Right cardiac atrium (tissue), 5 donors: ENCODE data around the gene COMMD10. TPM values are rescaled to one million over a fixed set of nuclear protein-coding genes. Genes with fewer than 3 reads are reported as not detected.

ENCODE experiments used
- ATAC-seq, 2 donors: fragments of 200-7000 bp; cut with Tn5 transposase; one replicate each; pipeline versions ENCODE4 v1.8.0 to v1.9.1; 2020; ENCODE audit warnings: moderate library complexity in 2 of 2, mild to moderate bottlenecking in 1 of 2
- DNase-seq, 3 donors: peaks; one replicate each; pipeline ENCODE4 v3.0.0-alpha.2; 2020
- H3K27ac ChIP-seq: one replicate; pipeline ENCODE4 v1.5.1; 2013; ENCODE audit warnings: mild to moderate bottlenecking, low read length, control low read depth, moderate library complexity
- H3K27me3 ChIP-seq: one replicate; pipeline ENCODE4 v1.6.1; 2013; ENCODE audit not compliant: control insufficient read depth, insufficient read depth
- H3K4me1 ChIP-seq: one replicate; pipeline ENCODE4 v1.6.1; 2013; ENCODE audit warnings: low read length; ENCODE audit not compliant: control insufficient read depth, insufficient read depth
- H3K4me3 ChIP-seq: one replicate; pipeline ENCODE4 v1.5.1; 2013; ENCODE audit warnings: low read length, control low read depth
- H3K9me3 ChIP-seq: one replicate; pipeline ENCODE4 v1.6.1; 2013; ENCODE audit warnings: low read length; ENCODE audit not compliant: control insufficient read depth
- WGBS: extraction: QIAGEN DNeasy Blood & Tissue Kit; methylation state at CpG from one replicate; pipeline ENCODE4 v1.1.7; 2013; 5-methylcytosine and 5-hydroxymethylcytosine counted together
- intact Hi-C, 4 donors: fragments of 100-400 bp; cut with DNase I; formaldehyde crosslinking; loops; one replicate each; pipeline versions ENCODE4 v1.11.0 to v1.14.0; 2022 to 2023
- polyA plus RNA-seq: library from polyadenylated mRNA; stranded (reverse); fragments of 200-250 nt; gene quantifications from one replicate; pipeline ENCODE4 v1.2.3, GENCODE V29; 2013
- total RNA-seq, 4 donors: library from RNA; stranded (reverse); fragmentation: NEBNext Ultra II Directional; extraction: Animal tissue kit (Norgen Biotek cat#: 25700); gene quantifications; one replicate each; pipeline ENCODE4 v1.2.1, GENCODE V29; 2021
- donor health status: healthy with polysubstance abuse.
- donor health status: DM: no; HTN: yes; CAD: no.
- donor health status: DM: no; HTN: no; CAD: no.
- donor health status: DM: no; HTN: yes; CAD: no; lungs with severe emphysema.
- donor health status: DM: yes; HTN: yes; CAD: no.

COMMD10 gene
- total and polyA plus RNA-seq, 5 donors: 30.3 to 42.5 (median 36.6) TPM

GRCh38 chr5:116212225-116212624 lies 127.4 kb downstream of the COMMD10 start:
- ATAC-seq (no peak), DNase-seq (no peak)
- H3K27ac ChIP-seq: no peak overlapping the region
- intact Hi-C loops: no loop called here
- H3K27me3 ChIP-seq: no peaks in the 10 kb centered on the region
- no peaks in the 10 kb centered on the region for H3K4me1 ChIP-seq
- H3K9me3 ChIP-seq: no peaks in the 10 kb centered on the region
- H3K4me3 ChIP-seq: no peak overlapping the region

- peak in 1 of 3 donors; percentile 10 for DNase-seq
- no peak for ATAC-seq
- no peaks in the 10 kb centered on the region for H3K9me3 ChIP-seq
- H3K4me3 ChIP-seq: no peak overlapping the region
- WGBS: over 99% methylated on average over 5 of the region's 5 CpGs
- no peaks in the 10 kb centered on the region for H3K4me1 ChIP-seq
- intact Hi-C loops: no loop called here
- no peaks in the 10 kb centered on the region for H3K27me3 ChIP-seq
- H3K27ac ChIP-seq: no peak overlapping the region
Observed at GRCh38 chr5:116216246-116216645, 131.4 kb downstream of the COMMD10 start.

- no peak for DNase-seq
- no peaks in the 10 kb centered on the region for H3K4me1 ChIP-seq
- intact Hi-C loops: no loop called here
- ATAC-seq: no peak
- no peak overlapping the region for H3K27ac ChIP-seq
- H3K9me3 ChIP-seq: no peaks in the 10 kb centered on the region
- no peaks in the 10 kb centered on the region for H3K27me3 ChIP-seq
- no peak overlapping the region for H3K4me3 ChIP-seq
Observed at GRCh38 chr5:116225281-116225922, 140.6 kb downstream of the COMMD10 start.

GRCh38 chr5:116229131-116229689 lies 144.4 kb downstream of the COMMD10 start:
- Histone ChIP-seq H3K27ac (no peak overlapping the region), H3K4me1 (no peaks in the 10 kb centered on the region), H3K27me3 (no peaks in the 10 kb centered on the region), H3K4me3 (no peak overlapping the region), H3K9me3 (no peaks in the 10 kb centered on the region)
- 78% methylated on average over 3 of the region's 3 CpGs for WGBS
- intact Hi-C loops: no loop called here
- ATAC-seq (no peak), DNase-seq (no peak)

- H3K4me1 ChIP-seq: no peaks in the 10 kb centered on the region
- WGBS: 98% methylated on average over 2 of the region's 2 CpGs
- DNase-seq (no peak), ATAC-seq (no peak)
- no peak overlapping the region for H3K4me3 ChIP-seq
- H3K27ac ChIP-seq: no peak overlapping the region
- intact Hi-C loops: no loop called here
- H3K9me3 ChIP-seq: no peaks in the 10 kb centered on the region
- no peaks in the 10 kb centered on the region for H3K27me3 ChIP-seq
Observed at GRCh38 chr5:116231288-116231687, 146.5 kb downstream of the COMMD10 start.

- no peaks in the 10 kb centered on the region for H3K27me3 ChIP-seq
- H3K4me1 ChIP-seq: no peaks in the 10 kb centered on the region
- no peaks in the 10 kb centered on the region for H3K9me3 ChIP-seq
- no peak overlapping the region for H3K4me3 ChIP-seq
- DNase-seq (no peak), ATAC-seq (no peak)
- 90% methylated on average over 7 of the region's 7 CpGs for WGBS
- intact Hi-C loops: no loop called here
- H3K27ac ChIP-seq: no peak overlapping the region
Observed at GRCh38 chr5:116234681-116235080, 149.9 kb downstream of the COMMD10 start.

- WGBS: 98% methylated on average over 3 of the region's 3 CpGs
- Histone ChIP-seq H3K27me3 (no peaks in the 10 kb centered on the region), H3K4me1 (no peaks in the 10 kb centered on the region), H3K27ac (no peak overlapping the region), H3K4me3 (no peak overlapping the region), H3K9me3 (no peaks in the 10 kb centered on the region)
- DNase-seq (no peak), ATAC-seq (no peak)
- intact Hi-C loops: no loop called here
Observed at GRCh38 chr5:116237917-116238500, 153.2 kb downstream of the COMMD10 start.

GRCh38 chr5:116242343-116242742 lies 157.5 kb downstream of the COMMD10 start:
- ATAC-seq: no peak
- Histone ChIP-seq H3K4me3 (no peak overlapping the region), H3K4me1 (no peaks in the 10 kb centered on the region), H3K9me3 (no peaks in the 10 kb centered on the region), H3K27ac (no peak overlapping the region), H3K27me3 (no peaks in the 10 kb centered on the region)
- intact Hi-C loops: no loop called here
- WGBS: 33% methylated on average over 1 of the region's 1 CpG
- DNase-seq: no peak

- DNase-seq (no peak), ATAC-seq (no peak)
- intact Hi-C loops: no loop called here
- no peaks in the 10 kb centered on the region for H3K4me1 ChIP-seq
- no peak overlapping the region for H3K27ac ChIP-seq
- no peak overlapping the region for H3K4me3 ChIP-seq
- 95% methylated on average over 3 of the region's 3 CpGs for WGBS
- H3K9me3 ChIP-seq: no peaks in the 10 kb centered on the region
- H3K27me3 ChIP-seq: no peaks in the 10 kb centered on the region
Observed at GRCh38 chr5:116248432-116248831, 163.6 kb downstream of the COMMD10 start.

- intact Hi-C loops: no loop called here
Observed at GRCh38 chr5:116249648-116250047, 164.8 kb downstream of the COMMD10 start.

GRCh38 chr5:116256717-116257116 lies 171.9 kb downstream of the COMMD10 start:
- H3K27me3 ChIP-seq: no peaks in the 10 kb centered on the region
- 65% methylated on average over 1 of the region's 1 CpG for WGBS
- no peaks in the 10 kb centered on the region for H3K4me1 ChIP-seq
- intact Hi-C loops: no loop called here
- no peak for ATAC-seq
- no peak overlapping the region for H3K27ac ChIP-seq
- DNase-seq: no peak
- no peaks in the 10 kb centered on the region for H3K9me3 ChIP-seq
- H3K4me3 ChIP-seq: no peak overlapping the region

More at GRCh38 chr5:116249648-116250047, 164.8 kb downstream of the COMMD10 start:
- Histone ChIP-seq H3K4me1 (no peaks in the 10 kb centered on the region), H3K27me3 (no peaks in the 10 kb centered on the region), H3K4me3 (no peak overlapping the region), H3K27ac (no peak overlapping the region), H3K9me3 (no peaks in the 10 kb centered on the region)
- ATAC-seq (no peak), DNase-seq (no peak)
